ENCODE data around the gene RBFOX2.

GRCh38 chr22:35986088-35986487, 42.5 kb downstream of the RBFOX2 start:
- TF ChIP-seq, protein P1, sequence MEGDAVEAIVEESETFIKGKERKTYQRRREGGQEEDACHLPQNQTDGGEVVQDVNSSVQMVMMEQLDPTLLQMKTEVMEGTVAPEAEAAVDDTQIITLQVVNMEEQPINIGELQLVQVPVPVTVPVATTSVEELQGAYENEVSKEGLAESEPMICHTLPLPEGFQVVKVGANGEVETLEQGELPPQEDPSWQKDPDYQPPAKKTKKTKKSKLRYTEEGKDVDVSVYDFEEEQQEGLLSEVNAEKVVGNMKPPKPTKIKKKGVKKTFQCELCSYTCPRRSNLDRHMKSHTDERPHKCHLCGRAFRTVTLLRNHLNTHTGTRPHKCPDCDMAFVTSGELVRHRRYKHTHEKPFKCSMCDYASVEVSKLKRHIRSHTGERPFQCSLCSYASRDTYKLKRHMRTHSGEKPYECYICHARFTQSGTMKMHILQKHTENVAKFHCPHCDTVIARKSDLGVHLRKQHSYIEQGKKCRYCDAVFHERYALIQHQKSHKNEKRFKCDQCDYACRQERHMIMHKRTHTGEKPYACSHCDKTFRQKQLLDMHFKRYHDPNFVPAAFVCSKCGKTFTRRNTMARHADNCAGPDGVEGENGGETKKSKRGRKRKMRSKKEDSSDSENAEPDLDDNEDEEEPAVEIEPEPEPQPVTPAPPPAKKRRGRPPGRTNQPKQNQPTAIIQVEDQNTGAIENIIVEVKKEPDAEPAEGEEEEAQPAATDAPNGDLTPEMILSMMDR (IDR thresholded peaks at IDR 0.05): no peak
- no peak for TF ChIP-seq POLR2A (IDR thresholded peaks at IDR 0.05)

Data from adrenal gland (tissue), 5 donors.